Glomerular endothelial cell (primary cell): ENCODE data around the gene PCSK6. TPM values are rescaled to one million over a fixed set of nuclear protein-coding genes. Genes with fewer than 3 reads are reported as not detected.

Experiments
- DNase-seq: peaks from one replicate; pipeline ENCODE4 v3.0.0-alpha.2; 2011; ENCODE audit warnings: low read depth, low spot score; ENCODE audit errors: extremely low read depth
- total RNA-seq: library from RNA; depleted of rRNA; stranded (reverse); fragments of >200 nt; gene quantifications from 2 replicates; pipeline ENCODE4 v1.2.3, GENCODE V29; 2015

Gene PCSK6
- total RNA-seq, 1 donor from 2014 or later, result 24.4 TPM

GRCh38 chr15:101499863-101500713 lies 10.6 kb upstream of the PCSK6 start:
- DNase-seq, result no peak

- DNase-seq, result no peak
These were observed 9.4 kb upstream of the PCSK6 start for GRCh38 chr15:101498717-101499480.

- no peak for DNase-seq
These were observed 8.7 kb upstream of the PCSK6 start for GRCh38 chr15:101498076-101498716.

GRCh38 chr15:101497484-101498034 lies 8.1 kb upstream of the PCSK6 start:
- DNase-seq, result no peak

GRCh38 chr15:101497017-101497416 lies 7.5 kb upstream of the PCSK6 start:
- DNase-seq, result no peak

GRCh38 chr15:101496198-101496986 lies 6.9 kb upstream of the PCSK6 start:
- no peak for DNase-seq

GRCh38 chr15:101495334-101496197 lies 6.1 kb upstream of the PCSK6 start:
- no peak for DNase-seq

- DNase-seq, result no peak
These were observed 4.8 kb upstream of the PCSK6 start for GRCh38 chr15:101494251-101494796.

- no peak for DNase-seq
These were observed 3.5 kb upstream of the PCSK6 start for GRCh38 chr15:101492766-101493692.

- no peak for DNase-seq
These were observed 2.5 kb upstream of the PCSK6 start for GRCh38 chr15:101491734-101492640.

GRCh38 chr15:101490922-101491733 lies 1.6 kb upstream of the PCSK6 start:
- no peak for DNase-seq

- DNase-seq, result no peak
These were observed 943 bp upstream of the PCSK6 start for GRCh38 chr15:101490408-101490891.

- DNase-seq, result no peak
These were observed 289 bp downstream of the PCSK6 start for GRCh38 chr15:101489237-101489598.

GRCh38 chr15:101488300-101489164 lies 975 bp downstream of the PCSK6 start:
- no peak for DNase-seq
